ENCODE measurements around the gene SLC27A5. TPM values are rescaled to one million over a fixed set of nuclear protein-coding genes. Genes with fewer than 3 reads are reported as not detected.
"Not testable (repeated sequence)": the region's sequence is repeated elsewhere in the genome, so short reads cannot be mapped to it uniquely, and the experiment has no call there.

Gene SLC27A5
- total and polyA plus RNA-seq, 2 experiments from 2014 or later, result 16.2 to 35.5 TPM

DNA sequence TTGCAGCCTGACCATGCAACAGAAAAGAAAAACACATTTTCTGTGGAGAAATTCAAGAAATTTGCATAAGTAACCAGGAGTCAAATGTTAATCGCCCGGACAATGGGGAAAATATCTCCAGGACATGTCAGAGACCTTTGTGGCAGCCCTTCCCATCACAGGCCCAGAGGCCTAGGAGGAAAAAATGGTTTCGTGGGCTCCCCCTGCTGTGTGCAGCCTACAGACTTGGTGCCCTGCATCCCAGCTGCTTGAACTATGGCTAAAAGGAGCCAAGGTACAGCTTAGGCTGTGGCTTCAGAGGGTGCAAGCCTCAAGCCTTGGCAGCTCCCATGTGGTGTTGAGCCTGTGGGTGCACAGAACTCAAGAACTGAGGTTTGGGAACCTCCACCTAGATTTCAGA is 62.9 kb downstream of the SLC27A5 start:
- not testable (repeated sequence) for H3K4me1 Mint-ChIP-seq; H3K27ac ChIP-seq (ENCODE audit: low read depth); ATAC-seq; H3K9me2 ChIP-seq (ENCODE audit: insufficient read depth); H3K4me2 ChIP-seq; H3K79me2 ChIP-seq (replicated peaks; ENCODE audit: insufficient read depth); DNase-seq (ENCODE audit: low spot score); H4K20me1 ChIP-seq (replicated peaks; ENCODE audit: insufficient read depth); H3K4me3 ChIP-seq; H3K36me3 ChIP-seq (ENCODE audit: insufficient read depth); H3K4me3 Mint-ChIP-seq; H3K27ac Mint-ChIP-seq; H2AFZ ChIP-seq; H3K4me1 ChIP-seq (ENCODE audit: insufficient read depth); H3F3A ChIP-seq (replicated peaks; ENCODE audit: low read depth)
- Mint-ChIP-seq H3K36me3 (ENCODE audit: low read depth) (peaks cover 21% of the 10 kb centered on the region), H3K9me3 (peaks cover 51% of the 10 kb centered on the region), H3K27me3 (ENCODE audit: insufficient read depth, low read depth, poor library complexity) (peaks cover 36% of the 10 kb centered on the region)
- peaks cover 20% of the 10 kb centered on the region for H3K27me3 ChIP-seq (ENCODE audit: insufficient read depth)

Small RNA genes lying within 50 kb of the gene (microRNA-seq; reads per million reads assigned to microRNA genes)
- not detected for gene MIR6807

Small RNA genes lying within 50 kb of the gene (small RNA-seq; reads per million reads assigned to genes)
- gene MIR6807 (ENCODE audit: low replicate concordance), result 0.25 reads per million, percentile 4 among the genes with 10 or more reads in this experiment
- gene RN7SL525P (ENCODE audit: low replicate concordance), result not detected
- gene RN7SL693P (ENCODE audit: low replicate concordance), result not detected
- not detected for gene RNU6-1337P (ENCODE audit: low replicate concordance)

Other genes with a start within 250 kb of the SLC27A5 start
- gene ZNF8, start 233.0 kb downstream of the SLC27A5 start, total RNA-seq (2014; rRNA removed; shearing (Covaris generic)), result 27.4 and 30.3 TPM in 2 replicates
- gene ZNF8, start 233.0 kb downstream of the SLC27A5 start, polyA plus RNA-seq (2016; fragmentation: Nextera tagmentation; extraction: Ambion mirVana), result 4.3 and 4.7 TPM in 2 replicates
- 26.1 and 34.4 TPM in 2 replicates for gene ERVK3-1, start 206.6 kb downstream of the SLC27A5 start, total RNA-seq (2014; rRNA removed; shearing (Covaris generic))
- gene ERVK3-1, start 206.6 kb downstream of the SLC27A5 start, polyA plus RNA-seq (2016; fragmentation: Nextera tagmentation; extraction: Ambion mirVana), result 64.2 and 66.2 TPM in 2 replicates
- gene ZSCAN22, start 185.0 kb downstream of the SLC27A5 start, total RNA-seq (2014; rRNA removed; shearing (Covaris generic)), result 2.7 and 2.9 TPM in 2 replicates
- gene ZSCAN22, start 185.0 kb downstream of the SLC27A5 start, polyA plus RNA-seq (2016; fragmentation: Nextera tagmentation; extraction: Ambion mirVana), result 0.86 and 0.99 TPM in 2 replicates
- 6.5 and 17.7 TPM in 2 replicates for gene A1BG, start 158.5 kb downstream of the SLC27A5 start, total RNA-seq (2014; rRNA removed; shearing (Covaris generic))
- gene A1BG, start 158.5 kb downstream of the SLC27A5 start, polyA plus RNA-seq (2016; fragmentation: Nextera tagmentation; extraction: Ambion mirVana), result 43.5 and 50.5 TPM in 2 replicates
- 1.0 and 2.0 TPM in 2 replicates for gene ZNF497, start 149.2 kb downstream of the SLC27A5 start, total RNA-seq (2014; rRNA removed; shearing (Covaris generic))
- gene ZNF497, start 149.2 kb downstream of the SLC27A5 start, polyA plus RNA-seq (2016; fragmentation: Nextera tagmentation; extraction: Ambion mirVana), result 0.44 and 0.61 TPM in 2 replicates
- gene ZNF837, start 131.0 kb downstream of the SLC27A5 start, total RNA-seq (2014; rRNA removed; shearing (Covaris generic)), result 11.0 and 11.3 TPM in 2 replicates
- gene ZNF837, start 131.0 kb downstream of the SLC27A5 start, polyA plus RNA-seq (2016; fragmentation: Nextera tagmentation; extraction: Ambion mirVana), result 2.2 and 3.1 TPM in 2 replicates
- gene RPS5, start 124.7 kb downstream of the SLC27A5 start, total RNA-seq (2014; rRNA removed; shearing (Covaris generic)), result 2,020 and 2,111 TPM in 2 replicates
- gene RPS5, start 124.7 kb downstream of the SLC27A5 start, polyA plus RNA-seq (2016; fragmentation: Nextera tagmentation; extraction: Ambion mirVana), result 734 and 753 TPM in 2 replicates
- gene RNF225, start 116.3 kb downstream of the SLC27A5 start, total RNA-seq (2014; rRNA removed; shearing (Covaris generic)), result 0.87 TPM in 1 of 2 replicates, not detected in the other
- not detected in 2 replicates for gene RNF225, start 116.3 kb downstream of the SLC27A5 start, polyA plus RNA-seq (2016; fragmentation: Nextera tagmentation; extraction: Ambion mirVana)
- 8.1 and 9.1 TPM in 2 replicates for gene ZNF584, start 103.3 kb downstream of the SLC27A5 start, total RNA-seq (2014; rRNA removed; shearing (Covaris generic))
- gene ZNF584, start 103.3 kb downstream of the SLC27A5 start, polyA plus RNA-seq (2016; fragmentation: Nextera tagmentation; extraction: Ambion mirVana), result 1.1 and 2.3 TPM in 2 replicates
- 3.0 and 5.2 TPM in 2 replicates for gene ZNF132, start 71.8 kb downstream of the SLC27A5 start, total RNA-seq (2014; rRNA removed; shearing (Covaris generic))
- 1.1 and 2.2 TPM in 2 replicates for gene ZNF132, start 71.8 kb downstream of the SLC27A5 start, polyA plus RNA-seq (2016; fragmentation: Nextera tagmentation; extraction: Ambion mirVana)
- gene ZNF324B, start 60.4 kb downstream of the SLC27A5 start, total RNA-seq (2014; rRNA removed; shearing (Covaris generic)), result 3.0 and 4.7 TPM in 2 replicates
- gene ZNF324B, start 60.4 kb downstream of the SLC27A5 start, polyA plus RNA-seq (2016; fragmentation: Nextera tagmentation; extraction: Ambion mirVana), result 0.50 and 0.61 TPM in 2 replicates
- 11.4 and 15.0 TPM in 2 replicates for gene ZNF324, start 44.9 kb downstream of the SLC27A5 start, total RNA-seq (2014; rRNA removed; shearing (Covaris generic))
- 3.5 and 3.9 TPM in 2 replicates for gene ZNF324, start 44.9 kb downstream of the SLC27A5 start, polyA plus RNA-seq (2016; fragmentation: Nextera tagmentation; extraction: Ambion mirVana)
- gene ZNF446, start 35.6 kb downstream of the SLC27A5 start, total RNA-seq (2014; rRNA removed; shearing (Covaris generic)), result 5.6 and 5.9 TPM in 2 replicates
- 2.1 and 2.4 TPM in 2 replicates for gene ZNF446, start 35.6 kb downstream of the SLC27A5 start, polyA plus RNA-seq (2016; fragmentation: Nextera tagmentation; extraction: Ambion mirVana)
- gene ZBTB45, start 7.8 kb upstream of the SLC27A5 start, total RNA-seq (2014; rRNA removed; shearing (Covaris generic)), result 9.0 and 10.4 TPM in 2 replicates
- gene ZBTB45, start 7.8 kb upstream of the SLC27A5 start, polyA plus RNA-seq (2016; fragmentation: Nextera tagmentation; extraction: Ambion mirVana), result 8.5 and 9.5 TPM in 2 replicates
- gene TRIM28, start 32.1 kb upstream of the SLC27A5 start, total RNA-seq (2014; rRNA removed; shearing (Covaris generic)), result 1,208 and 1,430 TPM in 2 replicates
- gene TRIM28, start 32.1 kb upstream of the SLC27A5 start, polyA plus RNA-seq (2016; fragmentation: Nextera tagmentation; extraction: Ambion mirVana), result 920 and 1,022 TPM in 2 replicates
- 78.6 and 92.2 TPM in 2 replicates for gene CHMP2A, start 43.1 kb upstream of the SLC27A5 start, total RNA-seq (2014; rRNA removed; shearing (Covaris generic))
- 143 and 145 TPM in 2 replicates for gene CHMP2A, start 43.1 kb upstream of the SLC27A5 start, polyA plus RNA-seq (2016; fragmentation: Nextera tagmentation; extraction: Ambion mirVana)
- gene UBE2M, start 46.6 kb upstream of the SLC27A5 start, total RNA-seq (2014; rRNA removed; shearing (Covaris generic)), result 43.7 and 64.5 TPM in 2 replicates
- gene UBE2M, start 46.6 kb upstream of the SLC27A5 start, polyA plus RNA-seq (2016; fragmentation: Nextera tagmentation; extraction: Ambion mirVana), result 27.6 and 39.8 TPM in 2 replicates
- 17.8 and 21.8 TPM in 2 replicates for gene MZF1, start 61.3 kb upstream of the SLC27A5 start, total RNA-seq (2014; rRNA removed; shearing (Covaris generic))
- gene MZF1, start 61.3 kb upstream of the SLC27A5 start, polyA plus RNA-seq (2016; fragmentation: Nextera tagmentation; extraction: Ambion mirVana), result 10.2 and 10.8 TPM in 2 replicates

All from GM23338 (cell line).